ENCODE data around the gene TYW1.
"Not testable (repeated sequence)": the region's sequence is repeated elsewhere in the genome, so short reads cannot be mapped to it uniquely, and the experiment has no call there.

The TYW1 gene

GRCh38 chr7:66996444-66997191 is at the start of gene TYW1:
TYW1 (plus strand) TSS chr7:66996833; CDS start chr7:66996979, 146 bp downstream.
- peak; percentile 96 for DNase-seq (ENCODE audit: low read depth)

- no peak for DNase-seq (ENCODE audit: low read depth)
Measured at GRCh38 chr7:66948480-66949109, 48.0 kb upstream of the TYW1 start.

DNA sequence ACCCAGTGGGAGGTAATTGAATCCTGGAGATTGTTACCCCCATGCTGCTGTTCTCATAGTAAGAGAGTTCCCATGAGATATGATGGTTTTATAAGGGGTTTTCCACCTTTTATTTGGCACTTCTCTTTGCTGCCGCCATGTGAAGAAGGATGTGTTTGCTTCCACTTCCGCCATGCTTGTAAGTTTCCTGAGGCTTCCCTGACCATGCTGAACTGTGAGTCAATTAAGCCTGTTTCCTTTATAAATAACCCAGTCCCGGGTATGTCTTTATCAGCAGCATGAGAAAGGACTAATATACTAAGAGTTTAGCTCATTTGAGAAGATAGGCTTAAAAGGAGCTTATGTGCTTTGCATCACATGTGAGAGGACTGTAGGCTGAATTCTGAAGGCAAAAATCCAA is 46.3 kb upstream of the TYW1 start:
- no peak for DNase-seq (ENCODE audit: low read depth)

DNA sequence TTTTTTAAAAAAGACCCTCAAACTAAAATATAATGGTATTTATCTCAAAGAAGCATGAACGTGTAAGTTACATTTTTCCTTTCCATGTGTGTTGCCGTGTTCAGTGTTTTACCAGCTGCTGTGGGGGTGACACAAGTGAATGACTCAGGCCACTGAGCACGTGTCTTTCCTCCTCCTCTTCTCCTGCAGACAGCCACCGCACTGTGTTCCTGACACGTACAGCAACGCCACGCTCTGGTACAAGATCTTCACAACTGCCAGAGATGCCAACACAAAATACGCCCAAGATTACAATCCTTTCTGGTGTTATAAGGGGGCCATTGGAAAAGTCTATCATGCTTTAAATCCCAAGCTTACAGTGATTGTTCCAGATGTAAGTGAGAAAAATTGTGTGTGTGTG is 45.9 kb upstream of the TYW1 start:
- no peak for DNase-seq (ENCODE audit: low read depth)

GRCh38 chr7:66952343-66953043 is 44.1 kb upstream of the TYW1 start:
- peak; percentile 22 for DNase-seq (ENCODE audit: low read depth)

GRCh38 chr7:66953044-66953427 is 43.6 kb upstream of the TYW1 start:
- DNase-seq (ENCODE audit: low read depth), result no peak

DNA sequence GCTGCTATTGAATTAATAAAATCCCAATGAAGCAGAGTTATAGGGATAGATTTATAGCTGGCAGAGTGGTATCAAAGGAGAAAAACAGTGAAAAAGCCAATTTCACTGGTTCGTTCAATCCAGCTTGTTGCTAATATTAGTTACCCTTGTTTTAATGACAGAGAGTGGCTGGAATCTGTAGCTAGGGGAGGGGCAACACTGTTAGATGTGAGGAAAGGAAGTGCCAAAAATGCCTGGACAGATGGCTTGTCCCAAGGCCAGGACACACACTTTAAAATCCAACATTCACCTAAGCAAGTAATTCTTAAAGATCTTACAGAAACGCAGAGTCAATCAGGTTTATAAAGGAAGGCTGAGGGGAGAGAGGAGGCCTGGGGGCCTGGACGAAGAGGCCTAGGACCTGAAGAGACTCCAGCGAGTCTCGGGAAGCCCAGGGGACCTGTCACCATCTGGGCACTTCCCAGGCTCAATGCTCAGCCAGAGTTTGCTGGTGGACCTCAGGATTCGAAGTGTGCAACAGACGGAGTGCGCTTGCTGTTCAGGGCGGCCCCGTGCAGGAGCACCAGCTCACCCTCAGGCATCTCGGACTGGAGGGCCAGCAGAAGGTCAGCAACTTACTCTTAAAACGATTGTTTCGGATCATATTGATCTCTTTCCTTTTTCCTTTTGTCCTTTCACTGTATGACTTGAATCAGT is 38.9 kb upstream of the TYW1 start:
- no peak for DNase-seq (ENCODE audit: low read depth)

- no peak for DNase-seq (ENCODE audit: low read depth)
Measured at GRCh38 chr7:66958538-66959350, 37.9 kb upstream of the TYW1 start.

DNA sequence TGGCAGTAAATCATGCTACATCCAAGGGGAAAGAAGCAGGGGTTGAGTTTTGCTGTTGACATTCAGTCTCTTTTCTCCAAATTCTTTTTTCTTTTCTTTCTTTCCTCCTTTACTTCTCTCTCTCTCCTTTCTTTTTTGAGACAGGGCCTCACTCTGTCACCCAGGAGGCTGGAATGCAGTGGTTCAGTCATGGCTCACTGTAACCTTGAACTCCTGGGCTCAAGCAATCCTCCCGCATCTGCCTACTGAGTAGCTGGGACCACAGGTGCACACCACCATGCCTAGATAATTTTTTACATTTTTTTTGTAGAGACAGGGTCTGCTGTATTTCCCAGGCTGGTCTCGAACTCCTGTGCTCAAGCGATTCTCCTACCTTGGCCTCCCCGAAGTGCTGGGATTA is 36.4 kb upstream of the TYW1 start:
- no peak for DNase-seq (ENCODE audit: low read depth)

- DNase-seq (ENCODE audit: low read depth), result no peak
Measured at GRCh38 chr7:66961096-66961495, 35.5 kb upstream of the TYW1 start.

GRCh38 chr7:66964411-66964810 is 32.2 kb upstream of the TYW1 start:
- no peak for DNase-seq (ENCODE audit: low read depth)

- DNase-seq (ENCODE audit: low read depth), result no peak
Measured at GRCh38 chr7:66967029-66967428, 29.6 kb upstream of the TYW1 start.

DNA sequence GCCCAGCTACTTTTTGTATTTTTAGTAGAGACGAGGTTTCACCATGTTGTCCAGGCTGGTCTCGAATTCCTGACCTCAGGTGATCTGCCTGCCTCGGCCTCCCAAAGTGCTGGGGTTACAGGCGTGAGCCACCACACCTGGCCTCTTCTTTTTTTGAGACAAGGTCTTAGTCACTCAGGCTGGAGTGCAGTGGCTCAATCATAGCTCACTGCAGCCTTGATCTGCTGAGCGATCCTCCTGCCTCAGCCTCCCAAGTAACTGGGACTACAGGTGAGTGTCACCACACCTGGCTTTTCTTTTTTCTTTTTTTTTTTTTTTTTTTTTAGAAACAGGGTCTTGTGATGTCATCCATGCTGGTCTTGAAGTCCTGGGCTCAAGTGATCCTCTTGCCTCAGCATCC is 27.6 kb upstream of the TYW1 start:
- DNase-seq (ENCODE audit: low read depth), result not testable (repeated sequence)

GRCh38 chr7:66970310-66970709 is 26.3 kb upstream of the TYW1 start:
- DNase-seq (ENCODE audit: low read depth), result no peak

GRCh38 chr7:66974986-66975590 is 21.5 kb upstream of the TYW1 start:
- no peak for DNase-seq (ENCODE audit: low read depth)

DNA sequence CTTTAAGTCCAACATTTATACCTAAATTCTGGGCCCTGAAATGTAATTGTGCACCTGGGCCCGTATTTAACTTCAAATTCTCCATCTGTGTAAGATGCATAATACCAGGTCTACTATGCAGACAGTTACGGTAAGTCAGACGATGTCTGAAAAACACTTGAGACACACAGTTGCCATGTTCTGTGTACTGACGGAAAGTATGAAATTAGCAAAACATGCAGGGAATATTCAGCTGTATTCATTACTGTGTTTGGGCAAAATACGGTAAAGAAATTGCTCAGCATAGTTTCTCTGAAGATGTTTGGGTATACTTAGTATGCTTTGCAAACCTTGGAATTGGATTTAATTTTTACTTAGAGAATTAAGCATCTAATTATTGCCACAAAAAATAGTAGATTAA is 18.3 kb upstream of the TYW1 start:
- DNase-seq (ENCODE audit: low read depth), result not testable (repeated sequence)

GRCh38 chr7:66979013-66979412 is 17.6 kb upstream of the TYW1 start:
- not testable (repeated sequence) for DNase-seq (ENCODE audit: low read depth)

DNA sequence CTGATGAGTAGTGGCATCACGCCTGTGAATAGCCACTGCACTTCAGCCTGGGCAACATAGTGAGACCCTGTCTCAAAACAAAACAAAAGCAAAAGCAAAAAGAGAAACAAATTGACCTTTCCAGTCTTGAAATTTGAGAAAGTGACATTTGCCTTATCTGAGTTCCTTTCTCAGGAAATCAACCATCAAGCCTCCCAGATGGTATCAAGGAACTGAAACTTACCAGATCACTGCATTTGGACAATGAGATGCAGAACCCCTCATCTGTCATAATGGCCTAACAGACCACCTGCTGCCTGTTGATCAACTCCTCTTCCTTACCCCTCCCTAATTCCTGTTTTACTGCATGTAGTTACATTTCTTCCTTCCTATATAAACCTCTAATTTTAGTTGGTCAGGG is 16.3 kb upstream of the TYW1 start:
- not testable (repeated sequence) for DNase-seq (ENCODE audit: low read depth)

DNA sequence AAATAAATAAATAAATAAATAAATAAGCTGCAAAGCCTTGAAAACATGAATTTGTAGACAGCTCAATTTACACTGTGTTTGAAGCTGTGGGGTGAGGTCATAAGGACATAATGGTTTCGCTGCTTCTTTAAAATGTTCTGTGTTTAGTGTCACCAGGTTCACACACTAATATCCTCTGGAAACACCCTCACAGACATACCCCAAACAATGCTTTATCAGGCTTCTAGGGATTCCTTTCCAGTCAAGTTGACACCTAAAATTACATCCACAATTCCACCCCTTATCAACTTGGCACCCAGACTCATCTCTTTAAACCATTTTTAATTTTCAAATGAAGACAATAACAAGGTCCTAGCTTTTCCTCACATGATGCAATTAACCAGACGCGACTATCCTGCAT is 7.1 kb upstream of the TYW1 start:
- not testable (repeated sequence) for DNase-seq (ENCODE audit: low read depth)

DNA sequence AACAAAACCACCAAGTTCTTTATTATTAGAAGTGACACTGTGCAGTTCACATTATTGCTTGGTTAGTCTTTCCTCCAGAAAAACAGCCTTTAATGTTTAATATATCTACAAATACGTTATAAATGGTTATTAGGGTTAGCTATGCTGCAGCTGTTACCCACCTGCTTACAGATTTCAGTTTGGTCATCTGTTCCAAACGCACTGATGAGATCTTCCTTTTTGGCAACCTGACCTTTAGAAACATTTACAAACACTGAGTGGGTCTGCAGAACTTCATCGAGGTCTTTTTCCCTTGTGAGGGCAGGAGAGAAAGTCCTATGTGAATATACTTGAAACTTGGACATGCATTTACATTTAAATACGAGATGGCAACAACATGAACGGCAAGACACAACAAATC is 2.6 kb upstream of the TYW1 start:
- DNase-seq (ENCODE audit: low read depth), result not testable (repeated sequence)

DNA sequence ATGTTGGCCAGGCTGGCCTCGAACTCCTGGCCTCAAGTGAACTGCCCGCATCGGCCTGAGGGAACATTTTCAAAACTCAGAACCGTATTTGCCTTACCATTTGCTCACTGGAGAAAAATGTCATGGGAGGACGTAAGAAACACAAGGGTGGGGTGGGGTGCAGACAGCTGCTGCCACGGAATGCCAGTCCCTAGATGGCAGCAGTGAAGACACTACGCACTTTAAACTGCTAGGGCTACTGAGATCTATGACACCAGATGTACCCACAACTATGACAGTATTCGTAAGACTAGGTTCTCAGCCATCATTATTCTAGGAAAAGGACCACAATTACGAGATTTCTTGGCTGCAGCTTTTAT is 2.0 kb upstream of the TYW1 start:
- DNase-seq (ENCODE audit: low read depth), result peak; percentile 61

Measured in GM04504 (cell line).